ENCODE data around the gene PPARG.

DNA sequence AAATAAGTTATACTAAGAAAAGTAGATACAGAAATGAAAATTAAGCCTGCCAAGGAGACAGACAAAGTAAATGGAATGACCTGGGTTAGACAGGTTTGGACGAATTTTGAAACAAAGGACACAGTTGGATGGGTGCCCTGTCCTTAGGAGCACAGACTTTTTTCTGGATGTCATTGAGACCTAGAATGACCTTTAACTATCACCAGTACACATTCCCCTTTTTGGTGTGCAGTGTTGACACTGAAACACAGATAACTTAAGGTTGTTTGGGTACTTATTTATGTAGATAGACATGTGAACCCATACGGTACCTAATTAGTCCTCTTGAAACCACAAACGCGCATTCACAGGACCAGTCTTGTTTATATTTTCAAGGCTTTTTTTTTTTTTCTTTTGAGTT lies 86.7 kb downstream of the PPARG start:
- TF ChIP-seq EZH2 (IDR thresholded peaks at IDR 0.05; ENCODE audit: low read depth, low read length, severe bottlenecking), result no peak
- TF ChIP-seq CTCF (IDR thresholded peaks at IDR 0.05; ENCODE audit: control extremely low read depth in 1 of 3, insufficient read depth in 1 of 3, low read depth in 1 of 3, low read length in 3 of 3), result no peak
- TF ChIP-seq TEAD4 (IDR thresholded peaks at IDR 0.05; ENCODE audit: low read depth, low read length), result no peak
- no peak for TF ChIP-seq CHD1 (IDR thresholded peaks at IDR 0.05; ENCODE audit: low read depth, low read length)
- no peak for TF ChIP-seq E2F6 (IDR thresholded peaks at IDR 0.05)
- no peak for TF ChIP-seq MAX (IDR thresholded peaks at IDR 0.05)
- TF ChIP-seq POLR2AphosphoS5 (IDR thresholded peaks at IDR 0.05; ENCODE audit: low read depth, low read length), result no peak
- no peak for TF ChIP-seq POLR2A (IDR thresholded peaks at IDR 0.05; ENCODE audit: control extremely low read depth in 1 of 2, low read depth in 2 of 2, low read length in 2 of 2)
